Gastroesophageal sphincter (tissue), 3 donors: ENCODE results near the gene KRTAP10-2.

Experiments
- CTCF ChIP-seq, 4 experiments: fragments of 200-600 bp in 2 of 4; fragments of 450-650 bp in 2 of 4; sonication (generic) in 1 of 4; IDR thresholded peaks; one replicate each; pipeline ENCODE4 v1.5.1; 2017 to 2019; ENCODE audit warnings: antibody characterized with exemption in 4 of 4, mild to moderate bottlenecking in 2 of 4, moderate library complexity in 2 of 4
- EP300 ChIP-seq: sonication (generic); formaldehyde crosslinking; IDR thresholded peaks from one replicate; pipeline ENCODE4 v1.6.1; 2017; ENCODE audit warnings: antibody characterized with exemption, mild to moderate bottlenecking
- POLR2A ChIP-seq, 2 donors: fragments of 450-650 bp; IDR thresholded peaks; one replicate each; pipeline ENCODE4 v1.6.1; 2017; ENCODE audit warnings: antibody characterized with exemption in 2 of 2, mild to moderate bottlenecking in 2 of 2, moderate library complexity in 1 of 2

GRCh38 chr21:44583089-44583799 lies 31.9 kb upstream of the KRTAP10-2 start:
- no peak for TF ChIP-seq EP300
- no peak for TF ChIP-seq CTCF (IDR thresholded peaks at IDR 0.05)
- no peak for TF ChIP-seq POLR2A (IDR thresholded peaks at IDR 0.05)
